ENCODE measurements around the gene TTLL10.

Gene TTLL10

DNA sequence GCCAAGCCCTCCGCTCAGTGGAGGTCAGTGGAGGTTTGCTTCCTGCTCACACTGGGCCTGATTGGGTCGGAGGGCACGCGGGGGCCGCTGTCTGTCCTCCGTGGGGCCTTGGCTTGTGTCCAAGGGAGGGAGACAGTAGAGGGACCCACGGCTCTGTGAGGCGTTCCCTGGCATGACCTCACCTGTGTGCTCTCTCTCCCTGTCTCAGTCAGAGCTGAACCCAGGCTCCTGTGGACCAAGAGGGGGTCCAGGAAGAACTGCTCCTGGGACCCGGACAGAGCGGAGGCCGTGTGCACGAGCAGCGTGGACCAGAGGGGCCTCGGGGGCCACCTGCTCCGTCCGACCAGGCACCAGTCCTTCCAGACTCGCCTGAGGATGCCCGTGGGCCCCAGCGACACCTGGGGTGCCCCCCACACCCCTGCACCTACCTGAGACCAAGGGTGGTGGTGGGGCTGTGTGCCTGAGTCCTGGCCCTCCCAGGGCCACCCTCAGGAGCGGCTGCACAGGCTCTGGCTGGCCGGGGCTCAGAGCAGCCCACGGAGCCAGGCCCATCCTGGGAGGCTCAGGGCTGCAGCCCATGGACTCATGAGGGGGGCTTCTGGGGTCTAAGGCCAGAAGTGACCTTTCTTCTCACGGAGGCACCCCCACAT is 13.3 kb upstream of the TTLL10 start:
- no peak for DNase-seq (ENCODE audit: low read depth)

DNA sequence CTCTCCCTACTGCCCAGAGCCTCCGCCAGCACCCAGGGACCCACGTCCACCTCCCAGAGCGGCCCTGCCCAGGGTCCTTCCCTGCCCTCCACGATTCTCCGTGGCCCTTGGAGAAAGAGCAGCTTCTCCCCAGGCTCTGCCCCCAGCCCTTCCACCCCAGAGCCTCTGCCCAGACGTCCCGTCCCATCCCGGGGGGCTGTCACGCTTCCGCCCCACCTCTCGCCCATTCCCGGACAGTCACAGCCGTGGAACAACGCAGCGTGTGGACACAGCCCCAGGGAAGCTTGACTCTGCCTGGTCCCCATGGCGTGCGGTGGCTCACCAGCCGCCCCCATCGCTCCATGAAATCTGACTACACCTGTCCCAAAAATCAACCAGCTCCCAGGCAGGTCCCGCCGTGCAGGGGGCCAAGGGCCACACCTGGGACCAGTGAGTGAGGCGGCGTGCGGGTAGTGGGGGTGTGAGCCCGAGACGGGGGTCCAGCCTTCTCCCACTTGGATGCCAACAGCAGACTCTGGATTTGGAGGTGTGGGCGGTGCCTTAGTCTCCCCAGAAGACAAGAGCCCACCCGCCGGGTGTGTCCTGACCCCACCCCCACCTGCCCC is 12.5 kb upstream of the TTLL10 start:
- no peak for DNase-seq (ENCODE audit: low read depth)

GRCh38 chr1:1161683-1162079 is 12.0 kb upstream of the TTLL10 start:
- DNase-seq (ENCODE audit: low read depth), result no peak

DNA sequence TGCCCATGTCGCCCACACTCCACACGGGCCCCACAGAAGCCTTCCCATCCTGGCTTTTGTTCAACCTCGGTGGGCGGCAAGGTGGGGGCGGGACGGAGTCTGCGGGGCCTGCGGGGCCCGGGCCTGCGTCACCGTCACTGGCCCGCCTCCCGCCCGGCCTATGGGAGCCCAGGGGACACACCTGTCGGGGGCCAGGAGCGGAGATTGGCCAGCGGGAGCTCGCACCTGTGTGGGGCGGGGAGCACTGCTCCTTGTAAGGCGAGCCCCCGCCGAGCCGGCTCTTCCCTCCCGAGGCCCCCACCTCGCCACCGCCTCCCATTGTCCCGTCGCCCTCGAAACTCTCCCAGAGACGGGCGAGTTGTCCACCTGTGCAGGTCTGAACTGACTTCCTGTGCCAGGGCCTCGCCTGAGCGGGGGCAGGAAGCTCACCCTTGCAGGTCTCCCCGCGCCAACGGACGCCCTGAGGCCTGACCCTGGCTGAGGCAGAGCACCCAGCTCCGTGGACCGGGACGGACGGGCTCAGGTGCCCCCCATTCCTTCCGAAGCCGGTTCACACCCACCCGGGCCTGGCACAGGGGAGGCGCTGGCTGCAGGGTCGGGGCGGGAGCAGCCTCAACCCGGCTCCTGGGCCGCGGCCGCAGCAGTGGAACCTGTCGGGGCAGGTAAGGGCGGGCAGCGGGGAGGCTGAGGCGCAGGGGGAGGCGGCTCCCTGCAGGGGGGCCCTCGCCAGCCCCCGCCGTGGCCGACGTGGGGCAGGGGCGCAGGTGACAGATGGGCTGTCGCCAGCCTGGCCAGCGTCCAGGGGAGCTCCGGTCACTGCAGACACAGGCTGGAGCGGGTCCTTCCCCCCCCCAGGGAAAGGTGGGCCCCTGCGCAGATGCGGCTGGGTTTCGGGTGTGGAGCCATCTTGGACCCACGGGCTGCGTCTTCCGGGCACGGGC is 10.8 kb upstream of the TTLL10 start:
- DNase-seq (ENCODE audit: low read depth), result no peak

GRCh38 chr1:1163538-1164070 is 10.1 kb upstream of the TTLL10 start:
- no peak for DNase-seq (ENCODE audit: low read depth)

- no peak for DNase-seq (ENCODE audit: low read depth)
Observed at GRCh38 chr1:1164361-1164700, 9.3 kb upstream of the TTLL10 start.

DNA sequence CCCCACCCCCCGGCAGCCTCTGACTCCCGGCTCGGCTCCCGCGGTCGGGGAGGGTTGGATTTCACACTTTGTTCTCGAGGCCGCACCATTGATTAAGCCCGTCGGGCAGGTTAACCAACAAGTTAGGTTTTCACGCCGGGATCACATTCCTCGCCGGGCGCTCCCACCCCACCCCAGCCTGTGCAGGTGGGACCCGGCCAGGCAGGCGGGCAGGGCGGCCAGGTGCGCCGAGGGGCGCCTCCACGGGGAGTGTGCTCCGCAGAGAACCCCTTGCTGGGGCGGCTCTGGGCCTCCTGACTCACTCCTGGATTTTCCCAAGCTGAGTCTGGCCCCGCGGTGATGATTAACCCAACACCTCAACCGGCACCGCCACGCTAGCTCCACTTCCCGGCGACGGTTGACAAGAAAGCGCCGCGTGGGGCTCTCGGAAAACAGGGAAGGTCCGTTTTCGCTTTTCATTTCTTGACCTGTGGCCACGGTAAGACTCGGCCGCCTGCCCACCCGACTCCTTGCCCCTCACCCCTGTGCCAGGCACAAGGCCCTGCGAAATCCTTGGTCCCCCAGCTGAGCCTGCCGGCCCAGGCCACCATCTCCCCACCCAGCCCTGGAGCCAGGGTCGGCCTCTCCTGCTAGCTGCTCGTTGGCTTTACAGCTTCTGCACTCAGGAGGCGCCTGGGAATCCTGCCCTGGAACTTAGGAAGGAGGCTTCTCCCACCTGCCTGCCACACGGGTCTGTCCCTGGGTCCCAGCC is 8.8 kb upstream of the TTLL10 start:
- no peak for DNase-seq (ENCODE audit: low read depth)

GRCh38 chr1:1165485-1165884 is 8.2 kb upstream of the TTLL10 start:
- DNase-seq (ENCODE audit: low read depth), result no peak

DNA sequence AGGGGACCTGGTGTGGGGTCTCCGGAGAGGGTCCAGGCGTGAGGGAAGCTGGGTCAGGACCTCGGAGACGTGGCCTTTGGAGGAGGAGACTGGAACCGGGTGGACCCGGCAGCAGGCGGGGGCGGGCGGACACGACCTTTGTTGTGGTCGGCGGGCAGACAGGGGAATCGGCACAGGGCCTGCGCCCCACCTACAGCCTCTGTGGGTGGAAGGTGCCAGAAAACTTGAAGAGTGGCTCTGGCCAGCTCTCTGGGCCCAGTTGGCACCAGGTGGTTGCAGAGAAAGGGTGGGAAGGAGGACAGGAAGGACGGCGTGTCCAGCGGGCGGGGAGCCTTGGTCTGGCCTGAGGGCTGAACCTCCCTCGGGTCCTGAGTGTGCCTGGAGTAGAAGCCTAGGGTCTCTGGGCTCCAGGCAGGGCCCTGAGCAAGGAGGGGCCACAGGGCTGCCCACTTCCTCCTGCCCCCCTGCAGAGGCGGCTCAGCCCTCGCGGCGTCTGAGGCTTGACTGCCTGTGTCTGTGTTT is 7.7 kb upstream of the TTLL10 start:
- DNase-seq (ENCODE audit: low read depth), result no peak

- no peak for DNase-seq (ENCODE audit: low read depth)
Observed at GRCh38 chr1:1166642-1167397, 6.9 kb upstream of the TTLL10 start.

- no peak for DNase-seq (ENCODE audit: low read depth)
Observed at GRCh38 chr1:1167398-1167821, 6.3 kb upstream of the TTLL10 start.

DNA sequence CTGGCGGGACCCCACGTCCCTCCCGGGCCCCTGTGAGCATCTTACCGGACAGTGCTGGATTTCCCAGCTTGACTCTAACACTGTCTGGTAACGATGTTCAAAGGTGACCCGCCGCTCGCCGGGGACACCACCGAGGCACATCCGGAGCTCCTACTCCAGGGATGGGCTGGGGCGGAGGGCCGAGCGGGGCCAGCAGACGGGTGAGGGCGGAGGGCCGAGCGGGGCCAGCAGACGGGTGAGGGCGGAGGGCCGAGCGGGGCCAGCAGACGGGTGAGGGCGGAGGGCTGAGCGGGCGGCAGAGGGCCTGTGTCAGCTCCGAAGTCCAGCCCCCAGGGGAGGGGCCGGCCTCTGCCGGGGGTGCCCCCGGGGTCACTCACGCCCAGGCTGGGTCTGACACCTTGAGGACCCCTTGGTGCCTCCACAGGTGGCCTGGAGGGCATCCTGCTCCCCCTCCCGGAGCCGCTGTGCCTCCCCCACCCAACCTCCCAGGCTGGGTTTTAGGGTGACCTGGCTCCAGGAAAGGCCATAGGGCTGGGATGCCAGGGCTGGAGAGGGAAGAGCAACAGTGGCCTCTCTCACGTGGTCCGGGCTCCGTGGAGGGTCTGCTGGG is 5.7 kb upstream of the TTLL10 start:
- no peak for DNase-seq (ENCODE audit: low read depth)

DNA sequence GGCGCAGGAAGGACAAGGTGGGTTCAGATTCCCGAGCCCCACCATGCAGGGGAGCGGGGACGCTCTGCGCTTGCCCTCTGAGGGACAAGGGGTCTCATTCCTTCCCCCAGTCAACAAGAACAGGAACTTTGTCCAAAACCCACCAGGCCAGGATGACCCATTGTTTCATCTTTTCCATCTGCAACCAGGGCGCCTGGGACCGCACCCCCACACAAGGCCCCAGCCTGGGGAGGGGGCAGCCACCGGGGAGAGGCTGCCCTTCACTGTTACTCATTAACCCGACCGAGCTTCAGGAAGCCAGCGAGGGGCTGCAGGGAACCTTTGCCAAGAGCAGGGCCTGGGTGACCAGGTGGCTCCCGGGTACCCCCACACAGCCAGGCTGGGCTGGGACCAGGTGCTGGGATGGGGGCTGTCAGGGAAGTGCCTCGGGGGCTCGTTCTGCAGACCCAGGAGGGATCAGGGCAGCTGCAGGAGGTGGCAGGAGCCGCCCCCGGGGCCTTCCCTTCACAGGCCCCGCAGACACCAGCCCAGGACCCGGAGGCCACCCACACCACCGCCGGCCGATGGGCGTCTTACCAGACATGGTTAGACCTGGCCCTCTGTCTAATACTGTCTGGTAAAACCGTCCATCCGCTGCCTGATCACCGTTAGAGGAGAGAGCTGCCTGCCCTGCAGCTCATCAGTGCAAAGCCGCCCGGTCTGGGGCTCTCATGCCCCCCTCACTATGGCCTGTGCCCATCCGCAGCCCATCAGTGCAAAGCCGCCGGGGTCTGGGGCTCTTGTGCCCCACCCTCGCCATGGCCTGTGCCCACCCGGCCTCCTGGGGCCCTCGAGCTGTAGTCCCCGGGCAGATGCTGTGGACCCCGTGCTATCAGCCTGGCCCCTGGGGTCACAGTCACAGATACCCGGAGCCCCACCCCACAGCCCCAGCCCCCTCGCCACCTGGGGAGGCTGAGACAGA is 4.9 kb upstream of the TTLL10 start:
- DNase-seq (ENCODE audit: low read depth), result no peak

DNA sequence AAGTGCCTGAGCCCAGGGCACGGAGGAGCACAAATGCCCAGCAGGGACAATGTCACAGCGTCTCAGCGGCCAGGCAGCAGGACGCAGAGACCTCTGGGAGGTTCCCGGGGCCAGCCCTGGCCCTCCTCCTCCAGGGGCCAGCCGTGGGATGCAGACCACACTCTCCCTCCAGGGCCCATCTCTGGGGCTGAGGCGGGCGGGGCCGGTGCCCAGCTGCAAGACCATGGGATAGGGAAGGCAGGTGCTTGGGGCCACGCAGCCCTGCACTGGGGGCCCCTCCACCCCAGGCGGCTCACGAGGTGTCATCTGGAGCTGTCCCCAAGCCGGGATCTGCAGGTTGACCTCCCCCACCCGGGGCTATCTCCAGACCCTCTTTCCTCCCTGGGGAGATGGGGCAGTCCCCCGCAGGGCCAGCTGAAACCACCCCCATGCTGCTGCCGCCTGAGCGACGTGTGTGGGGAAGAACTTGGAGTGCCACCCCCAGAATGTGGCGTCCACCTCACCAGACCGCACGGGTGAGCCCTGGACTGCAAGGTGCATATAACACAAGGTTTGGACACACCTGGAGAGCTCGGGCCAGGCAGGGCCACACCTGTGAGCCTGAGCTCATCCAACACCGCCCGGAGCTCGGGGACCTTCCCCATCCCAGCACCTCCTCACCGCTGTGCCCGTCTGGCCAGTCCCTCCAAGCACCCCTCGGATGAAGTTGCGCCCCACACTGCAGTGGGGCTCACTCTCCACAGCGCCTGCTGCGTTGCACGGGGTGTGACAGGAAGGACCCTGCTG is 4.1 kb upstream of the TTLL10 start:
- DNase-seq (ENCODE audit: low read depth), result no peak

- DNase-seq (ENCODE audit: low read depth), result no peak
Observed at GRCh38 chr1:1170215-1171091, 3.2 kb upstream of the TTLL10 start.

DNA sequence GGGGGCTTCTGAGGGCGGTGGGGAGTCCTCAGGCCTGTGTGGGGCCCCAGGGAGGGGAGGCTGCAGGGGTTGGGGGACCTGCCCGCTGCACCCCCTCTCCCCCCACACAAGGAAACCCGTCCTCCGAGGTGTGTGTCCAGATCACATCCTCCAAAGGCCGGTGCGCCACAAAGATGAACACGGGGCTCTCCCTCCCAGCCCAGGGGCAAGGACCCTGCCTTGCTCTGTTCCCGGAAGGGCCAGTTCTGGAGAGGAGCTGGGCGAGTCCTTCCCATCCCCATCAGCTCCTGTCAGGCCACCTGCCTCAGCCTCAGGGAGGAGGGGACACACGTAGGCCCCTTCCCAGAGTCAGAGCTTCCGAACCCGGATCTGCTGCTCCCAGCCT is 2.5 kb upstream of the TTLL10 start:
- no peak for DNase-seq (ENCODE audit: low read depth)

- no peak for DNase-seq (ENCODE audit: low read depth)
Observed at GRCh38 chr1:1171546-1172340, 1.9 kb upstream of the TTLL10 start.
